ENCODE results near the gene UBASH3A. TPM values are rescaled to one million over a fixed set of nuclear protein-coding genes. Genes with fewer than 3 reads are reported as not detected.

Gene UBASH3A
- total RNA-seq, 4 donors from 2014 or later, result 0.41 TPM; not detected in 3

- H3K4me1 ChIP-seq, result no peaks in the 10 kb centered on the region
- intact Hi-C loops (cut with DNase I; ENCODE audit: low total_unique reads) (no loop called here), in situ Hi-C loops (cut with MboI; ENCODE audit: low sequenced_read_pairs in 4 of 4) (loop anchor here in 1 of 4 donors (25.0 kb wide), 1 partner anchor 89 kb away; no protein-coding TSS in a partner anchor)
- no peak overlapping the region for H3K27ac ChIP-seq
- peaks cover 5 to 26% (median 16%) of the 10 kb centered on the region in 3 donors for H3K27me3 ChIP-seq
- TF ChIP-seq CTCF (IDR thresholded peaks at IDR 0.05 in 4 of 5, conservative IDR thresholded peaks at IDR 0.05 in 1 of 5), result no peak
- no peak for TF ChIP-seq POLR2A (IDR thresholded peaks at IDR 0.05)
- ATAC-seq, result no peak
- no peaks in the 10 kb centered on the region for H3K9me3 ChIP-seq
- no peaks in the 10 kb centered on the region for H3K36me3 ChIP-seq
- no peak for DNase-seq
- no peak overlapping the region for H3K4me3 ChIP-seq
Observed at GRCh38 chr21:42426424-42426823, 22.7 kb downstream of the UBASH3A start.

GRCh38 chr21:42426876-42427480, 23.3 kb downstream of the UBASH3A start:
- Histone ChIP-seq H3K27me3 (peaks cover 5 to 22% (median 13%) of the 10 kb centered on the region in 3 donors), H3K4me3 (no peak overlapping the region), H3K27ac (no peak overlapping the region), H3K9me3 (no peaks in the 10 kb centered on the region), H3K36me3 (no peaks in the 10 kb centered on the region), H3K4me1 (no peaks in the 10 kb centered on the region)
- intact Hi-C loops (cut with DNase I; ENCODE audit: low total_unique reads), result no loop called here
- in situ Hi-C loops (cut with MboI; ENCODE audit: low sequenced_read_pairs in 4 of 4), result loop anchor here in 1 of 4 donors (25.0 kb wide), 1 partner anchor 90 kb away; no protein-coding TSS in a partner anchor
- ATAC-seq (no peak), DNase-seq (no peak)
- TF ChIP-seq POLR2A (IDR thresholded peaks at IDR 0.05), result no peak
- TF ChIP-seq CTCF (IDR thresholded peaks at IDR 0.05 in 4 of 5, conservative IDR thresholded peaks at IDR 0.05 in 1 of 5), result no peak

- Histone ChIP-seq H3K36me3 (no peaks in the 10 kb centered on the region), H3K27me3 (peaks cover 0 to 24% (median 11%) of the 10 kb centered on the region in 3 donors), H3K4me3 (no peak overlapping the region), H3K9me3 (no peaks in the 10 kb centered on the region), H3K27ac (no peak overlapping the region), H3K4me1 (no peaks in the 10 kb centered on the region)
- TF ChIP-seq POLR2A (IDR thresholded peaks at IDR 0.05) (no peak), CTCF (IDR thresholded peaks at IDR 0.05 in 4 of 5, conservative IDR thresholded peaks at IDR 0.05 in 1 of 5) (no peak)
- in situ Hi-C loops (cut with MboI; ENCODE audit: low sequenced_read_pairs in 4 of 4) (loop anchor here in 1 of 4 donors (25.0 kb wide), 1 partner anchor 91 kb away; no protein-coding TSS in a partner anchor), intact Hi-C loops (cut with DNase I; ENCODE audit: low total_unique reads) (no loop called here)
- DNase-seq (no peak), ATAC-seq (no peak)
Observed at GRCh38 chr21:42427809-42428419, 24.2 kb downstream of the UBASH3A start.

- DNase-seq, result no peak
- ATAC-seq, result no peak
- H3K36me3 ChIP-seq, result no peaks in the 10 kb centered on the region
- no peak overlapping the region for H3K27ac ChIP-seq
- no peaks in the 10 kb centered on the region for H3K9me3 ChIP-seq
- no peak overlapping the region for H3K4me3 ChIP-seq
- H3K27me3 ChIP-seq, result peaks cover 0 to 19% (median 13%) of the 10 kb centered on the region in 3 donors
- TF ChIP-seq CTCF (IDR thresholded peaks at IDR 0.05 in 4 of 5, conservative IDR thresholded peaks at IDR 0.05 in 1 of 5) (no peak), POLR2A (IDR thresholded peaks at IDR 0.05) (no peak)
- H3K4me1 ChIP-seq, result no peaks in the 10 kb centered on the region
- intact Hi-C loops (cut with DNase I; ENCODE audit: low total_unique reads), result no loop called here
- in situ Hi-C loops (cut with MboI; ENCODE audit: low sequenced_read_pairs in 4 of 4), result loop anchor here in 1 of 4 donors (25.0 kb wide), 1 partner anchor 92 kb away; no protein-coding TSS in a partner anchor
Observed at GRCh38 chr21:42429021-42429420, 25.3 kb downstream of the UBASH3A start.

Measured in gastrocnemius medialis (tissue), 4 donors.